H9 (cell line): ENCODE results near the gene NOX5. TPM values are rescaled to one million over a fixed set of nuclear protein-coding genes. Genes with fewer than 3 reads are reported as not detected.

Experiments
- DNase-seq: peaks from one replicate; pipeline ENCODE4 v3.0.0-alpha.2; 2017
- H2AFZ ChIP-seq: one replicate; pipeline ENCODE4 v1.6.1; 2013; ENCODE audit warnings: mild to moderate bottlenecking, low read length, control low read depth, moderate library complexity
- H2AK5ac ChIP-seq: 2 replicates; pipeline ENCODE4 v1.6.1; 2013; ENCODE audit warnings: low read length, control low read depth, mixed read lengths; ENCODE audit not compliant: insufficient read length
- H2BK120ac ChIP-seq: one replicate; pipeline ENCODE4 v1.6.1; 2013; ENCODE audit warnings: low read depth, mild to moderate bottlenecking, low read length, control low read depth, inconsistent platforms; ENCODE audit not compliant: poor library complexity, severe bottlenecking
- H2BK12ac ChIP-seq: 2 replicates; pipeline ENCODE4 v1.6.1; 2013; ENCODE audit warnings: low read length, control low read depth, mixed read lengths, low read depth; ENCODE audit not compliant: insufficient read length
- H2BK15ac ChIP-seq: 2 replicates; pipeline ENCODE4 v1.6.1; 2013; ENCODE audit warnings: low read depth, low read length, control low read depth
- H2BK20ac ChIP-seq: one replicate; pipeline ENCODE4 v1.6.1; 2013; ENCODE audit warnings: low read depth, mild to moderate bottlenecking, low read length, control low read depth, inconsistent platforms; ENCODE audit not compliant: poor library complexity, severe bottlenecking
- H2BK5ac ChIP-seq: 2 replicates; pipeline ENCODE4 v1.6.1; 2013; ENCODE audit warnings: low read length, control low read depth, mixed read lengths; ENCODE audit not compliant: insufficient read length
- H3K14ac ChIP-seq: 2 replicates; pipeline ENCODE4 v1.6.1; 2013; ENCODE audit warnings: low read length, control low read depth; ENCODE audit not compliant: insufficient read depth
- H3K18ac ChIP-seq: 2 replicates; pipeline ENCODE4 v1.6.1; 2013; ENCODE audit warnings: low read depth, mild to moderate bottlenecking, mixed read lengths, low read length, control low read depth; ENCODE audit not compliant: insufficient read length
- H3K23ac ChIP-seq: 2 replicates; pipeline ENCODE4 v1.6.1; 2013; ENCODE audit warnings: low read length, control low read depth, mixed read lengths, low read depth; ENCODE audit not compliant: insufficient read length
- H3K23me2 ChIP-seq: 2 replicates; pipeline ENCODE4 v1.6.1; 2013; ENCODE audit warnings: low read depth, mild to moderate bottlenecking, mixed read lengths, low read length, control low read depth; ENCODE audit not compliant: insufficient read length, poor library complexity, severe bottlenecking
- H3K27ac ChIP-seq: 2 replicates; pipeline ENCODE4 v1.5.1; 2013; ENCODE audit warnings: low read length, control low read depth, mixed read lengths, low read depth; ENCODE audit not compliant: insufficient read length
- H3K27me3 ChIP-seq: 2 replicates; pipeline ENCODE4 v1.6.1; 2013; ENCODE audit warnings: low read length, control low read depth, inconsistent platforms; ENCODE audit not compliant: insufficient read depth
- H3K4ac ChIP-seq: 2 replicates; pipeline ENCODE4 v1.6.1; 2013; ENCODE audit warnings: low read depth, mild to moderate bottlenecking, control low read depth, inconsistent platforms, low read length, moderate library complexity
- H3K4me1 ChIP-seq: 2 replicates; pipeline ENCODE4 v1.6.1; 2013; ENCODE audit warnings: low read length, control low read depth, inconsistent platforms; ENCODE audit not compliant: insufficient read depth
- H3K4me2 ChIP-seq: 2 replicates; pipeline ENCODE4 v1.6.1; 2013; ENCODE audit warnings: low read length, control low read depth, mixed read lengths; ENCODE audit not compliant: insufficient read length, insufficient read depth
- H3K56ac ChIP-seq: 2 replicates; pipeline ENCODE4 v1.6.1; 2013; ENCODE audit warnings: low read depth, mild to moderate bottlenecking, mixed read lengths, low read length, control low read depth; ENCODE audit not compliant: insufficient read length
- H3K79me1 ChIP-seq: 2 replicates; pipeline ENCODE4 v1.6.1; 2013; ENCODE audit warnings: low read depth, mild to moderate bottlenecking, moderate library complexity, low read length, control low read depth, inconsistent platforms; ENCODE audit not compliant: insufficient read depth, poor library complexity, severe bottlenecking
- H3K79me2 ChIP-seq: 2 replicates; pipeline ENCODE4 v1.6.1; 2013; ENCODE audit warnings: low read length, control low read depth, inconsistent platforms; ENCODE audit not compliant: insufficient read depth
- H3K9ac ChIP-seq: 2 replicates; pipeline ENCODE4 v1.6.1; 2013; ENCODE audit warnings: low read length, control low read depth, mixed read lengths; ENCODE audit not compliant: insufficient read length; ENCODE audit errors: extremely low read depth
- H3K9me3 ChIP-seq: one replicate; pipeline ENCODE4 v1.6.1; 2013; ENCODE audit warnings: low read depth, low read length, inconsistent platforms; ENCODE audit not compliant: control insufficient read depth
- H3T11ph ChIP-seq: one replicate; pipeline ENCODE4 v1.6.1; 2013; ENCODE audit warnings: mild to moderate bottlenecking, low read length, control low read depth, inconsistent platforms
- H4K20me1 ChIP-seq: one replicate; pipeline ENCODE4 v1.6.1; 2013; ENCODE audit not compliant: control insufficient read depth, insufficient read length, insufficient read depth
- H4K5ac ChIP-seq: 2 replicates; pipeline ENCODE4 v1.6.1; 2013; ENCODE audit warnings: low read depth, mild to moderate bottlenecking, mixed read lengths, low read length, control low read depth; ENCODE audit not compliant: insufficient read length
- H4K8ac ChIP-seq: replicated peaks from 2 replicates; pipeline ENCODE4 v1.6.1; 2013; ENCODE audit warnings: low read length, control low read depth, mixed read lengths, low read depth; ENCODE audit not compliant: insufficient read length
- H4K91ac ChIP-seq: 2 replicates; pipeline ENCODE4 v1.6.1; 2013; ENCODE audit warnings: low read depth, mild to moderate bottlenecking, moderate library complexity, mixed read lengths, low read length, control low read depth; ENCODE audit not compliant: insufficient read length
- H3K27ac Mint-ChIP-seq, 3 experiments: 2 replicates in 2 of 3; 3 replicates in 1 of 3; pipeline ENCODE4 v1.8.0; 2020 to 2021; ENCODE audit warnings: mixed read lengths in 3 of 3, mild to moderate bottlenecking in 1 of 3, moderate library complexity in 1 of 3
- H3K27me3 Mint-ChIP-seq: 2 replicates; pipeline ENCODE4 v1.8.0; 2021; ENCODE audit warnings: low read depth, mild to moderate bottlenecking, moderate library complexity, mixed read lengths
- H3K36me3 Mint-ChIP-seq, 3 experiments: 2 replicates in 2 of 3; 3 replicates in 1 of 3; pipeline ENCODE4 v1.8.0; 2020 to 2021; ENCODE audit warnings: low read depth in 3 of 3, mixed read lengths in 3 of 3; ENCODE audit not compliant: insufficient read depth in 1 of 3
- H3K4me1 Mint-ChIP-seq, 2 experiments: 2 replicates each; pipeline ENCODE4 v1.8.0; 2020; ENCODE audit warnings: mixed read lengths in 2 of 2
- H3K4me3 Mint-ChIP-seq, 2 experiments: 2 replicates in 1 of 2; 3 replicates in 1 of 2; pipeline ENCODE4 v1.8.0; 2020 to 2021; ENCODE audit warnings: mild to moderate bottlenecking in 2 of 2, mixed read lengths in 2 of 2, moderate library complexity in 1 of 2
- H3K9me3 Mint-ChIP-seq, 2 experiments: 2 replicates in 1 of 2; 3 replicates in 1 of 2; pipeline ENCODE4 v1.8.0; 2020; ENCODE audit warnings: mild to moderate bottlenecking in 2 of 2, mixed read lengths in 2 of 2, moderate library complexity in 1 of 2
- CTCF ChIP-seq: fragments of 200-600 bp; sonication (generic); conservative IDR thresholded peaks from 3 replicates; pipeline ENCODE4 v1.8.0; 2021; ENCODE audit warnings: antibody characterized with exemption, mild to moderate bottlenecking
- WGBS: extraction: QIAGEN DNeasy Blood & Tissue Kit; methylation state at CpG from one replicate; pipeline ENCODE4 v1.1.7; 2013; ENCODE audit warnings: missing lambda C conversion rate, low lambda C conversion rate, mixed read lengths; ENCODE audit not compliant: insufficient read length; ENCODE audit errors: extremely low coverage; 5-methylcytosine and 5-hydroxymethylcytosine counted together
- total RNA-seq: library from RNA; stranded (reverse); gene quantifications from 2 replicates; pipeline ENCODE4 v1.2.1, GENCODE V29; 2021

NOX5 gene
- total RNA-seq, 1 experiment from 2014 or later, result 0.04 TPM

DNA sequence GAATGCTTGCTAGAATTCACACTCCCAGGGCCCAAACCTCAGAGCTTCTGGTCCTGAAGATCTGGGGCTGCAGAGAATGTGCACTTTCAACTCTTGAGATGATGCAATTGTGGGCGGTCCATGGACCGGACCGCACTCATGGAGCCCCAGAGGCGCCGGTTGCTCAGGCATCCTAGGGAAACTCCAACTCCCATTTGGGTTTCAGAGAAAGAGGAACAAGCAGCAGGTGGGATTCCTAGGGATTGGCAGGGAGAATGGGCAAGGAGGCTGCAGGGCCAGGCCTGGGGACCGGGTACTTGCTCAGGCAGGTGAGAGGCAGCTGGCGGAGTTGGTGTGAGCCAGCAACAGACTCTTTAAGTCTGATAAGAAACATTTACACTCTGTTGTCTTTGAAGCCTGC is 3.5 kb downstream of the NOX5 start:
- H3K27me3 Mint-ChIP-seq, result peaks cover 14% of the 10 kb centered on the region
- H3K36me3 Mint-ChIP-seq, result no peaks in the 10 kb centered on the region
- Histone ChIP-seq H3K4me1 (no peaks in the 10 kb centered on the region), H2BK12ac (no peak overlapping the region), H2BK15ac (no peak overlapping the region), H3K4me2 (no peak overlapping the region), H2AFZ (peak overlapping the region; percentile 40), H3K56ac (no peak overlapping the region), H3K4ac (no peak overlapping the region), H4K91ac (no peak overlapping the region), H2BK120ac (no peak overlapping the region), H3K14ac (no peak overlapping the region), H3T11ph (no peak overlapping the region), H4K8ac (no peak overlapping the region), H3K27ac (no peak overlapping the region), H3K9ac (no peak overlapping the region), H2BK5ac (no peak overlapping the region), H3K79me1 (no peaks in the 10 kb centered on the region), H2BK20ac (no peak overlapping the region), H3K18ac (no peak overlapping the region), H2AK5ac (no peak overlapping the region), H4K20me1 (no peaks in the 10 kb centered on the region), H3K27me3 (no peaks in the 10 kb centered on the region), H3K23me2 (no peaks in the 10 kb centered on the region), H4K5ac (no peak overlapping the region), H3K9me3 (no peaks in the 10 kb centered on the region), H3K23ac (no peak overlapping the region), H3K79me2 (no peaks in the 10 kb centered on the region; the same call in 1 of the 2 replicates)
- H3K9me3 Mint-ChIP-seq, result no peaks in the 10 kb centered on the region
- H3K4me1 Mint-ChIP-seq, result peaks cover 5 to 18% of the 10 kb centered on the region in 2 experiments
- no peak overlapping the region for H3K4me3 Mint-ChIP-seq
- TF ChIP-seq CTCF, result no peak
- no peak overlapping the region; a peak in 1 of 7 replicates for H3K27ac Mint-ChIP-seq
- no CpG with 5 or more reads among the region's 7 CpGs for WGBS
- DNase-seq, result no peak
